GM18867 (cell line): ENCODE measurements around the gene RPS25.
A peak's percentile ranks its signal among the peaks of the same experiment; 100 is the strongest.
"Not testable (repeated sequence)": the region's sequence is repeated elsewhere in the genome, so short reads cannot be mapped to it uniquely, and the experiment has no call there.

Source experiments
- ATAC-seq: cut with Tn5 transposase; IDR thresholded peaks from one replicate; pipeline ENCODE4 v1.9.1; 2021; ENCODE audit warnings: mild to moderate bottlenecking, moderate library complexity; ENCODE audit not compliant: unreplicated experiment

RPS25 gene

GRCh38 chr11:119016216-119017009 lies 1.7 kb downstream of the RPS25 start:
- no peak for ATAC-seq

GRCh38 chr11:119015054-119015611 lies 3.0 kb downstream of the RPS25 start:
- no peak for ATAC-seq

- no peak for ATAC-seq
Observed at GRCh38 chr11:119014209-119014924, 3.8 kb downstream of the RPS25 start.

- ATAC-seq: no peak
Observed at GRCh38 chr11:119012629-119013170, 5.4 kb downstream of the RPS25 start.

GRCh38 chr11:119011476-119012053 lies 6.6 kb downstream of the RPS25 start:
- no peak for ATAC-seq

GRCh38 chr11:119006656-119007055 lies 11.5 kb downstream of the RPS25 start:
- ATAC-seq: no peak

- ATAC-seq: no peak
Observed at GRCh38 chr11:119000906-119001305, 17.2 kb downstream of the RPS25 start.

GRCh38 chr11:118998822-118999221 lies 19.3 kb downstream of the RPS25 start:
- no peak for ATAC-seq

GRCh38 chr11:118998388-118998717 lies 19.8 kb downstream of the RPS25 start:
- no peak for ATAC-seq

- ATAC-seq: peak; percentile 91
Observed at GRCh38 chr11:118997627-118998387, 20.3 kb downstream of the RPS25 start, which contains the start of gene CENATAC. Gene CENATAC (plus strand): TSS chr11:118998138. CDS start chr11:118998198, 60 bp downstream.

- ATAC-seq: no peak
Observed at GRCh38 chr11:118996926-118997626, 21.1 kb downstream of the RPS25 start.

GRCh38 chr11:118991486-118992038 lies 26.6 kb downstream of the RPS25 start:
- not testable (repeated sequence) for ATAC-seq

- no peak for ATAC-seq
Observed at GRCh38 chr11:118988280-118988679, 29.9 kb downstream of the RPS25 start.

GRCh38 chr11:118984825-118985224 lies 33.3 kb downstream of the RPS25 start:
- no peak for ATAC-seq

GRCh38 chr11:118984337-118984736 lies 33.8 kb downstream of the RPS25 start:
- not testable (repeated sequence) for ATAC-seq

GRCh38 chr11:118980191-118980881 lies 37.8 kb downstream of the RPS25 start:
- ATAC-seq: no peak

GRCh38 chr11:118979434-118979833 lies 38.7 kb downstream of the RPS25 start:
- no peak for ATAC-seq

- no peak for ATAC-seq
Observed at GRCh38 chr11:118975771-118976709, 42.1 kb downstream of the RPS25 start.
